Activated CD8-positive, alpha-beta T cell treated with anti-CD3 and anti-CD28 coated beads for 36 hours (primary cell): ENCODE measurements around the gene PRRT4. TPM values are rescaled to one million over a fixed set of nuclear protein-coding genes. Genes with fewer than 3 reads are reported as not detected.

Experiments used
- ATAC-seq: fragments of 200-7000 bp; cut with Tn5 transposase; one replicate; pipeline ENCODE4 v1.10.0; 2021; ENCODE audit warnings: mild to moderate bottlenecking, moderate library complexity
- CTCF ChIA-PET: fragments of 350-600 bp; sonication (Branson Sonifier 250); formaldehyde crosslinking; loops from one replicate; lab custom pipeline; 2021; ENCODE audit warnings: antibody characterized with exemption; lab: Charles Lee
- POLR2A ChIA-PET: fragments of 350-600 bp; sonication (Branson Sonifier 250); formaldehyde crosslinking; loops from one replicate; lab custom pipeline; 2021; ENCODE audit warnings: antibody characterized with exemption; lab: Charles Lee
- DNase-seq: peaks from one replicate; pipeline ENCODE4 v3.0.0-alpha.2; 2020
- H3K27ac Mint-ChIP-seq: one replicate; pipeline ENCODE4 v1.8.0; 2021; ENCODE audit warnings: mild to moderate bottlenecking, mixed read lengths
- H3K27me3 Mint-ChIP-seq: one replicate; pipeline ENCODE4 v1.8.0; 2021; ENCODE audit warnings: mixed read lengths
- H3K36me3 Mint-ChIP-seq: one replicate; pipeline ENCODE4 v1.8.0; 2021; ENCODE audit warnings: low read depth, mixed read lengths
- H3K4me1 Mint-ChIP-seq: one replicate; pipeline ENCODE4 v1.8.0; 2021; ENCODE audit warnings: low read depth, mixed read lengths
- H3K4me3 Mint-ChIP-seq: one replicate; pipeline ENCODE4 v1.8.0; 2021; ENCODE audit warnings: mild to moderate bottlenecking, moderate library complexity, mixed read lengths
- H3K9me3 Mint-ChIP-seq: one replicate; pipeline ENCODE4 v1.8.0; 2021; ENCODE audit warnings: mixed read lengths
- intact Hi-C: fragments of 100-400 bp; cut with micrococcal nuclease; formaldehyde crosslinking; loops from one replicate; pipeline ENCODE4 v1.10.0; 2022
- total RNA-seq, 2 experiments: library from RNA; stranded (reverse); gene quantifications; one replicate each; pipeline ENCODE4 v1.2.3, GENCODE V29; 2021
- TF ChIP-seq, protein P1 (sequence below): fragments of 200-600 bp; IDR thresholded peaks from one replicate; pipeline ENCODE4 v1.8.0; 2022; ENCODE audit warnings: antibody characterized with exemption, mild to moderate bottlenecking

Gene PRRT4
- total RNA-seq, 2 experiments from 2014 or later: 0.20 to 0.69 TPM

- H3K4me1 Mint-ChIP-seq: no peaks in the 10 kb centered on the region
- ATAC-seq (no peak), DNase-seq (no peak)
- no peaks in the 10 kb centered on the region for H3K9me3 Mint-ChIP-seq
- CTCF ChIA-PET: interaction anchor here (0.8 to 7.5 kb wide), 22 partner anchors 8 to 672 kb away, joined by 3 to 79 read pairs (median 7); partner anchors contain the start of gene RBM28
- no peak overlapping the region for H3K4me3 Mint-ChIP-seq
- no peaks in the 10 kb centered on the region for H3K36me3 Mint-ChIP-seq
- POLR2A ChIA-PET: interaction anchor here (1.1 kb wide), 1 partner anchor 42 kb away, joined by 3 read pairs; no protein-coding TSS in a partner anchor
- no peaks in the 10 kb centered on the region for H3K27me3 Mint-ChIP-seq
- no peak overlapping the region for H3K27ac Mint-ChIP-seq
- intact Hi-C loops: no loop called here
- TF ChIP-seq, protein P1, sequence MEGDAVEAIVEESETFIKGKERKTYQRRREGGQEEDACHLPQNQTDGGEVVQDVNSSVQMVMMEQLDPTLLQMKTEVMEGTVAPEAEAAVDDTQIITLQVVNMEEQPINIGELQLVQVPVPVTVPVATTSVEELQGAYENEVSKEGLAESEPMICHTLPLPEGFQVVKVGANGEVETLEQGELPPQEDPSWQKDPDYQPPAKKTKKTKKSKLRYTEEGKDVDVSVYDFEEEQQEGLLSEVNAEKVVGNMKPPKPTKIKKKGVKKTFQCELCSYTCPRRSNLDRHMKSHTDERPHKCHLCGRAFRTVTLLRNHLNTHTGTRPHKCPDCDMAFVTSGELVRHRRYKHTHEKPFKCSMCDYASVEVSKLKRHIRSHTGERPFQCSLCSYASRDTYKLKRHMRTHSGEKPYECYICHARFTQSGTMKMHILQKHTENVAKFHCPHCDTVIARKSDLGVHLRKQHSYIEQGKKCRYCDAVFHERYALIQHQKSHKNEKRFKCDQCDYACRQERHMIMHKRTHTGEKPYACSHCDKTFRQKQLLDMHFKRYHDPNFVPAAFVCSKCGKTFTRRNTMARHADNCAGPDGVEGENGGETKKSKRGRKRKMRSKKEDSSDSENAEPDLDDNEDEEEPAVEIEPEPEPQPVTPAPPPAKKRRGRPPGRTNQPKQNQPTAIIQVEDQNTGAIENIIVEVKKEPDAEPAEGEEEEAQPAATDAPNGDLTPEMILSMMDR: no peak
Measured at GRCh38 chr7:128380483-128381106, 19.1 kb upstream of the PRRT4 start.

- H3K4me1 Mint-ChIP-seq: no peaks in the 10 kb centered on the region
- intact Hi-C loops: no loop called here
- POLR2A ChIA-PET: no interaction called here
- H3K9me3 Mint-ChIP-seq: no peaks in the 10 kb centered on the region
- H3K27ac Mint-ChIP-seq: no peak overlapping the region
- H3K4me3 Mint-ChIP-seq: no peak overlapping the region
- TF ChIP-seq, protein P1: no peak
- CTCF ChIA-PET: interaction anchor here (1.1 to 7.5 kb wide), 11 partner anchors 7 to 94 kb away, joined by 3 to 79 read pairs (median 11); partner anchors contain the start of gene RBM28
- ATAC-seq (no peak), DNase-seq (no peak)
- H3K36me3 Mint-ChIP-seq: no peaks in the 10 kb centered on the region
- H3K27me3 Mint-ChIP-seq: no peaks in the 10 kb centered on the region
Measured at GRCh38 chr7:128379900-128380479, 18.5 kb upstream of the PRRT4 start.

- ChIA-PET POLR2A (no interaction called here), CTCF (interaction anchor here (1.2 to 7.5 kb wide), 3 partner anchors 9 to 30 kb away, joined by 3 to 79 read pairs (median 28); no protein-coding TSS in a partner anchor)
- no peak for ATAC-seq
- no peak for DNase-seq
- Mint-ChIP-seq H3K4me3 (no peak overlapping the region), H3K27ac (no peak overlapping the region), H3K27me3 (peaks cover 4% of the 10 kb centered on the region), H3K4me1 (no peaks in the 10 kb centered on the region), H3K36me3 (no peaks in the 10 kb centered on the region), H3K9me3 (no peaks in the 10 kb centered on the region)
- intact Hi-C loops: no loop called here
- TF ChIP-seq, protein P1: no peak
Measured at GRCh38 chr7:128378637-128379036, 17.1 kb upstream of the PRRT4 start.

DNA sequence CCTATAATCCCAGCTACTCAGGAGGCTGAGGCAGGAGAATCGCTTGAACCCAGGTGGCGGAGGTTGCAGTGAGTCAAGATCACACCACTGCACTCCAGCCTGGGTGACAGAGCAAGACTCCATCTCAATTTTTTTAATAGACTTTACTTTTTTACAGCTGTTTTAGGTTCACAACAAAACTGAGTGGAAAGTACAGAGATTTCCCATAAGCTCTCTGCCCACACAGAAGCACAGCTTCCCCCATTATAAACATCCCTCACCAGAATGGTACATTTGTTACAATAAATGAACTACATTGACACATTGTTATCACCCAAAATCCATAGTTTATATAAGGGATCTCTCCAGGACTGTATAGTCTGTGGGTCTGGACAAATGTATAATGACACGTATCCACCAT, 14.6 kb upstream of the PRRT4 start:
- ChIA-PET POLR2A (no interaction called here), CTCF (interaction anchor here (1.8 to 4.6 kb wide), 2 partner anchors 11 to 23 kb away, joined by 4 to 28 read pairs; no protein-coding TSS in a partner anchor)
- TF ChIP-seq, protein P1: no peak
- Mint-ChIP-seq H3K9me3 (no peaks in the 10 kb centered on the region), H3K4me1 (no peaks in the 10 kb centered on the region), H3K27me3 (peaks cover 4% of the 10 kb centered on the region), H3K36me3 (no peaks in the 10 kb centered on the region), H3K4me3 (no peak overlapping the region), H3K27ac (no peak overlapping the region)
- ATAC-seq (no peak), DNase-seq (no peak)
- intact Hi-C loops: no loop called here

- H3K4me3 Mint-ChIP-seq: no peak overlapping the region
- ChIA-PET POLR2A (no interaction called here), CTCF (interaction anchor here (0.6 to 5.1 kb wide), 7 partner anchors 11 to 53 kb away, joined by 3 to 38 read pairs (median 5); no protein-coding TSS in a partner anchor)
- no peak overlapping the region for H3K27ac Mint-ChIP-seq
- intact Hi-C loops: no loop called here
- DNase-seq: no peak
- no peaks in the 10 kb centered on the region for H3K36me3 Mint-ChIP-seq
- no peaks in the 10 kb centered on the region for H3K9me3 Mint-ChIP-seq
- TF ChIP-seq, protein P1: no peak
- H3K4me1 Mint-ChIP-seq: no peaks in the 10 kb centered on the region
- H3K27me3 Mint-ChIP-seq: peaks cover 6% of the 10 kb centered on the region
- no peak for ATAC-seq
Measured at GRCh38 chr7:128374041-128374440, 12.6 kb upstream of the PRRT4 start.
